Testis (tissue), 5 donors: Measurements from ENCODE around the gene H2BK1. TPM values are rescaled to one million over a fixed set of nuclear protein-coding genes. Genes with fewer than 3 reads are reported as not detected.
A peak's percentile ranks its signal among the peaks of the same experiment; 100 is the strongest.

Experiments
- DNase-seq: peaks from one replicate; pipeline ENCODE4 v3.0.0-alpha.2; 2019
- H3K27ac ChIP-seq, 2 donors: fragments of 200-600 bp; sonication (generic); one replicate each; pipeline ENCODE4 v1.5.1; 2019
- H3K27me3 ChIP-seq: fragments of 200-600 bp; sonication (generic); one replicate; pipeline ENCODE4 v1.5.1; 2019
- H3K36me3 ChIP-seq: fragments of 200-600 bp; sonication (generic); one replicate; pipeline ENCODE4 v1.5.1; 2017; ENCODE audit warnings: low read depth; ENCODE audit errors: missing control alignments
- H3K4me1 ChIP-seq: fragments of 200-600 bp; sonication (generic); one replicate; pipeline ENCODE4 v1.5.1; 2019
- H3K4me3 ChIP-seq, 2 donors: fragments of 200-600 bp; sonication (generic); one replicate each; pipeline ENCODE4 v1.5.1; 2017 to 2019
- H3K9me3 ChIP-seq: fragments of 200-600 bp; sonication (generic); one replicate; pipeline ENCODE4 v1.5.1; 2017
- POLR2A ChIP-seq: fragments of 450-650 bp; IDR thresholded peaks from one replicate; pipeline ENCODE4 v1.6.1; 2017; ENCODE audit warnings: antibody characterized with exemption, mild to moderate bottlenecking, moderate library complexity
- WGBS, 2 donors: methylation state at CpG; one replicate each; pipeline ENCODE4 v1.1.5; 2018; 5-methylcytosine and 5-hydroxymethylcytosine counted together
- intact Hi-C: fragments of 100-400 bp; cut with DNase I; formaldehyde crosslinking; loops from one replicate; pipeline ENCODE4 v1.15.1; 2023; ENCODE audit warnings: low total_unique reads
- long read RNA-seq, 2 donors: transcript quantifications; one replicate each; lab custom pipeline, GENCODE V29; 2026
- polyA plus RNA-seq: library from polyadenylated mRNA; stranded (reverse); fragments of 350-450 nt; fragmentation: Illumina TruSeq; extraction: RNeasy Lipid Tissue Mini Kit (QIAGEN cat#74804); gene quantifications from one replicate; pipeline ENCODE4 v1.2.3, GENCODE V29; 2014; ENCODE audit warnings: low read depth, low replicate concordance; ENCODE audit not compliant: insufficient read depth
- total RNA-seq, 2 donors: library from RNA; depleted of rRNA; stranded (reverse); fragments of >200 nt; gene quantifications; one replicate each; pipeline ENCODE4 v1.2.3, GENCODE V29; 2016
- TF ChIP-seq, protein P1 (sequence below), 3 experiments: fragments of 450-650 bp in 2 of 3; fragments of 200-600 bp in 1 of 3; sonication (generic) in 1 of 3; IDR thresholded peaks; one replicate each; pipeline ENCODE4 v1.5.1; 2016 to 2019; ENCODE audit warnings: antibody characterized with exemption in 3 of 3, mild to moderate bottlenecking in 2 of 3, moderate library complexity in 1 of 3

H2BK1 gene
- not detected for total RNA-seq
- not detected for polyA plus RNA-seq
- long read RNA-seq, donor 1, result 0 reads
- long read RNA-seq, donor 2, result 0 reads

DNA sequence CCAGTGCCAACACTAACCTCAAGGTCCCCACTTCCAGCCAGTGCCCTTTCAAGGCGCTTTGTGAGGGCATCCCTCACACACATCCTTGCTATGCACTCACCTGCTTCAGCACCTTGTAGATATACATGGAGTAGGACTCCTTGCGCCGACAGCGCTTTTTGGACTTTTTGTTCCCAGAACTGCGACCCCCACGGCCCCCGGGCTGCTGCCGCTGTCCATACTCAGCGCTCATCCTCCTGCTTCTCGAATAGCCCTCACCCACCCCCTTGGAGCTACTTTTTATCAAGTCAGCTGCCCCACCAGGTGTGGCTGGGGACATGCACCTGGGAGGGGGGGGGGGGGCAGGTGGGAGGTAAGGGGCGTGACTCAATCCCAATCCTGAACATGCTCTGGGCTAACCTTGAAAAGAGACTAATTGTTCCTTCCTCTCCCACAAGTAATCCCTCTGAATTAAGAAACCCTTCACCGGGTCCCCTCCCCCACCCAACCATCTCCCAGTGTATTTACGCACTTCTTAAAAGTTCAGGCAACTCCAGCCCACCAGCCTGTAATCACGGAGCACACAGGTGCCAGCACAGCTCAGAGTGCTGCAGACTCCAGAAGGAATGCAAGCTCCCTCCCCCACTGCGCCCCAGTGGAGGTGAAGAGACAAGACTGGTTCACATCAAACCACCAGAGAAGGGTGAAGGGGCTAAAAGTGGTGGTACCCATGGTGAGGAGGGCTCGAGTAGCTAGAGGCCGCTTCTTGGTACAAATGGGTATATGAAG is at the start of gene H2BK1:
Gene H2BK1, minus strand, starts transcription at position 402 of the 768 bp plus-strand sequence. Its CDS starts 170 bp downstream, at position 232.
- no peak for DNase-seq
- intact Hi-C loops, result no loop called here
- H3K9me3 ChIP-seq, result no peaks in the 10 kb centered on the region
- TF ChIP-seq POLR2A, result no peak
- TF ChIP-seq, protein P1, sequence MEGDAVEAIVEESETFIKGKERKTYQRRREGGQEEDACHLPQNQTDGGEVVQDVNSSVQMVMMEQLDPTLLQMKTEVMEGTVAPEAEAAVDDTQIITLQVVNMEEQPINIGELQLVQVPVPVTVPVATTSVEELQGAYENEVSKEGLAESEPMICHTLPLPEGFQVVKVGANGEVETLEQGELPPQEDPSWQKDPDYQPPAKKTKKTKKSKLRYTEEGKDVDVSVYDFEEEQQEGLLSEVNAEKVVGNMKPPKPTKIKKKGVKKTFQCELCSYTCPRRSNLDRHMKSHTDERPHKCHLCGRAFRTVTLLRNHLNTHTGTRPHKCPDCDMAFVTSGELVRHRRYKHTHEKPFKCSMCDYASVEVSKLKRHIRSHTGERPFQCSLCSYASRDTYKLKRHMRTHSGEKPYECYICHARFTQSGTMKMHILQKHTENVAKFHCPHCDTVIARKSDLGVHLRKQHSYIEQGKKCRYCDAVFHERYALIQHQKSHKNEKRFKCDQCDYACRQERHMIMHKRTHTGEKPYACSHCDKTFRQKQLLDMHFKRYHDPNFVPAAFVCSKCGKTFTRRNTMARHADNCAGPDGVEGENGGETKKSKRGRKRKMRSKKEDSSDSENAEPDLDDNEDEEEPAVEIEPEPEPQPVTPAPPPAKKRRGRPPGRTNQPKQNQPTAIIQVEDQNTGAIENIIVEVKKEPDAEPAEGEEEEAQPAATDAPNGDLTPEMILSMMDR (IDR thresholded peaks at IDR 0.05), result no peak
- no peaks in the 10 kb centered on the region for H3K27me3 ChIP-seq
- no peak within 1 kb of the TSS for H3K27ac ChIP-seq
- H3K4me3 ChIP-seq, result no peak within 1 kb of the TSS
- 79 to 85% methylated on average over 17 of the region's 17 CpGs for WGBS, 2 donors
- H3K4me1 ChIP-seq, result no peaks in the 10 kb centered on the region
- H3K36me3 ChIP-seq, result no peaks in the 10 kb centered on the region

DNA sequence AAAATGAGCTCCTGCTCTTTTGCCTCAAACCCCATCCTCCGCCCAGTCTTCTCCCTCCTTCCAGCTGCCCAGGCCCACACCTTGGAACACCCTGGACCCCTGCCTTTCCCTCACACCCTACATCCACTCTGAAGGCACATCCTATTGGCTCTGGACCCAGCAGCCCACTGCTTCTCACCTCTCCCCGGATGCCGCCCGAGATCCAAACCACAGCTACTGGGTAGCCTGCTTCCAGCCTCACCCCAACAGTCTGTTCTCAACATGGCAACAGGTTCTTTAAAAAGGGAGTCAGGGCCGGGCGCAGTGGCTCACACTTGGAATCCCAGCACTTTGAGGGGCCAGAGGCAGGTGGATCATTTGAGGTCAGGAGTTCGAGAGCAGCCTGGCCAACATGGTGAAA is 47.7 kb upstream of the H2BK1 start:
- no peaks in the 10 kb centered on the region for H3K9me3 ChIP-seq
- no peaks in the 10 kb centered on the region for H3K27me3 ChIP-seq
- H3K4me3 ChIP-seq, result no peak overlapping the region
- DNase-seq, result no peak
- peaks cover 39% of the 10 kb centered on the region for H3K4me1 ChIP-seq
- intact Hi-C loops, result no loop called here
- H3K27ac ChIP-seq, result no peak overlapping the region
- H3K36me3 ChIP-seq, result no peaks in the 10 kb centered on the region
- no peak for TF ChIP-seq POLR2A
- TF ChIP-seq, protein P1 (IDR thresholded peaks at IDR 0.05), result no peak
- 94 to 95% methylated on average over 7 of the region's 7 CpGs for WGBS, 2 donors

DNA sequence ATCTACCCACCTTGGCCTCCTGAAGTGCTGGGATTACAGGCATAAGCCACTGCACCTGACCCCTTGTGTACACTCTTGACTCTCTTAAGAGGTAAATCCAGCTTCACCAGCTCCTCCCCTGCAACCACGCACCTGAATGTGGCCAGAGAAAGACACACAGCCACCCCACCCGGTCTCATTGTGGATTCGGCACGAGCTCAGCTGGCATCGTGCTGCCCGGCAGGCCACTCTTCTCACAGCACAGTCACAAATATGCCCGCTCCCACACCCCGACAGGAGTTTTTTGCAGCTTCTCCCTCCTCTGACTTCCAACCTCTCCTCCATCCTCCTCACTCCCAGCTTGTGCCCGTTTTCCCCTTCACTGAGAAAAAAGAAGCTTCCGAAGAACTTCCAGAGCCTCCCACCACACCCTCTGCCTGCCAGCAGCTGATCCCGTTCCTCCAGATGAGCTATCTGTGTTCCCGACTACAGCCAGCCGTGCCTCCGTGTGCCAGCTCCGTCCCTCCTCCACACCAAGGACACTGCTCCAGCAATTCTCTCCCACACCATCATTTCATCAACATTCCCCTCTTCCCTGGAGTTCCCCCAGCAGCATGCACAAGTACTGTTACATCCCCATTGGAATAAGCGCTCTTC is 46.2 kb upstream of the H2BK1 start:
- H3K36me3 ChIP-seq, result no peaks in the 10 kb centered on the region
- no peaks in the 10 kb centered on the region for H3K9me3 ChIP-seq
- peaks cover 40% of the 10 kb centered on the region for H3K4me1 ChIP-seq
- no peaks in the 10 kb centered on the region for H3K27me3 ChIP-seq
- no peak overlapping the region for H3K27ac ChIP-seq
- 35 to 45% methylated on average over 16 of the region's 16 CpGs for WGBS, 2 donors
- DNase-seq, result peak; percentile 89
- no peak overlapping the region for H3K4me3 ChIP-seq
- TF ChIP-seq, protein P1 (IDR thresholded peaks at IDR 0.05), result no peak
- TF ChIP-seq POLR2A, result no peak
- intact Hi-C loops, result no loop called here

DNA sequence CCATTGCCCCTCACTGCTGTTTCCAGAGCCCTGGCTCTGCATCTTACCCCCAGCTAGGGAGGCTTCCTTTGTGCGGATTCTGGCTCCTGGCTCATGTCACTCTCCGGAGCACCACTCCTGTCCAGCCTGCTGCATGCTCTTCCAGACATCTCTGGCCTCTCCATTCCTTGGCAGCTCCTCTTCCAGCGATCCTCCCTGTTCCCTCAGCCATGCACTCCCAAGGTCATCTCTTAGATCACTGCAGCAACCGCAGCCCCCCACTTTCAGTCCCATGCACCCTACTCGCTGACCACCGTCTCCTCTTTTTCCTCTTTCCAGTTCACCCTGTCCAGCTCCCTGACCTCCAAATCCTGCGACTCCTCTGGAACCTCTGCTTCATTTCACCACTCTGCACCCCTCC is 45.1 kb upstream of the H2BK1 start:
- H3K27ac ChIP-seq, result no peak overlapping the region
- no peaks in the 10 kb centered on the region for H3K36me3 ChIP-seq
- TF ChIP-seq, protein P1 (IDR thresholded peaks at IDR 0.05), result no peak
- no peak for TF ChIP-seq POLR2A
- WGBS, 2 donors, result 33 to 52% methylated on average over 7 of the region's 7 CpGs
- intact Hi-C loops, result no loop called here
- H3K4me1 ChIP-seq, result peaks cover 45% of the 10 kb centered on the region
- H3K27me3 ChIP-seq, result no peaks in the 10 kb centered on the region
- no peak for DNase-seq
- no peaks in the 10 kb centered on the region for H3K9me3 ChIP-seq
- no peak overlapping the region for H3K4me3 ChIP-seq
